HG03439 (cell line): ENCODE data around the gene MAD2L1BP.
"Not testable (repeated sequence)": the region's sequence is repeated elsewhere in the genome, so short reads cannot be mapped to it uniquely, and the experiment has no call there.

ENCODE experiments used
- ATAC-seq: cut with Tn5 transposase; IDR thresholded peaks from one replicate; pipeline ENCODE4 v1.9.1; 2021; ENCODE audit warnings: mild to moderate bottlenecking, moderate library complexity; ENCODE audit not compliant: unreplicated experiment

Gene MAD2L1BP, protein sequence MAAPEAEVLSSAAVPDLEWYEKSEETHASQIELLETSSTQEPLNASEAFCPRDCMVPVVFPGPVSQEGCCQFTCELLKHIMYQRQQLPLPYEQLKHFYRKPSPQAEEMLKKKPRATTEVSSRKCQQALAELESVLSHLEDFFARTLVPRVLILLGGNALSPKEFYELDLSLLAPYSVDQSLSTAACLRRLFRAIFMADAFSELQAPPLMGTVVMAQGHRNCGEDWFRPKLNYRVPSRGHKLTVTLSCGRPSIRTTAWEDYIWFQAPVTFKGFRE

DNA sequence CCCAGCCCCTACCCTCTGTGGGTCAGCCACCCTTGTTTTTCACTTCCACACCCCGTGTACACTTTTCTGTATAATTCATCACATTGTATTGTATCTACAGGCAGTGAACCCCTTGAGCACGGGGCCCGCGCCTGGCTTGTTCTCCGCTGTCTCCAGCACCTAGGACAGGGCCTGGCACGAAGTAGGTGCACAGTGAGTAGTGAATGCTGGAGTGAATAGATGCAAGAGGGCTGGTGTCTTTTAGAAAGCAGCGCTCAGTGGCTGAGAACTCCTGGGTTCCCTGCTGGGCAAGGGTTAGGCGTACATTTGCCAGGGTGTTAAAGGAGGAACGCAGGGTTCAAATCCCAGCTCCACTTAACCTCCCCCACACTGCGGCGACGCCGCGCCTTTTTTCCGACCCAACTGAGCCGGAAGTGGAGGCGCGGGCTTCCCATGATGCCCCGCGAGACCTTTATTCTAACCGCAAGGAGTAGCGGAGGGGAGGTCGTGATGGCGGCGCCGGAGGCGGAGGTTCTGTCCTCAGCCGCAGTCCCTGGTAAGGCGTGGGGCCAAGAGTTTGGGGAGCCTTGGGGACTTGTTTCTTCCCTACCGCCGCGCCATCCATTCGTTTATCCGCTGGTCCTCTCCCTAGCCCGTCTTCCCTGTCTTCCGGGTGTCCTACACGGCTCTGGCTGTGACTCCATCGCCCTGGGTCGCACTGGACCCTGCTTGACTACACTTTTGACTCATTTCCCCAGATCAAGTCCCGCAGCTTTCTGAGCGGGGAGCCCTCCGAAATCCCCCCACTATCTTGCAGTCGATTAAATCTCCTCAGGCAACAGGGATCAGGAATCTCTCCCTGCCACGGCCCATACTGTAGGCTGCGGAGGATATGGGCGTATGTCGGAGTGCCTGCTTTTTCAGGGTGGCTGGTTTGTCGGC lies at the start of gene MAD2L1BP:
Gene MAD2L1BP (plus strand): TSS at position 454 of the 921 bp plus-strand sequence. CDS start 36 bp downstream, at position 490.
- ATAC-seq: peak; percentile 76

DNA sequence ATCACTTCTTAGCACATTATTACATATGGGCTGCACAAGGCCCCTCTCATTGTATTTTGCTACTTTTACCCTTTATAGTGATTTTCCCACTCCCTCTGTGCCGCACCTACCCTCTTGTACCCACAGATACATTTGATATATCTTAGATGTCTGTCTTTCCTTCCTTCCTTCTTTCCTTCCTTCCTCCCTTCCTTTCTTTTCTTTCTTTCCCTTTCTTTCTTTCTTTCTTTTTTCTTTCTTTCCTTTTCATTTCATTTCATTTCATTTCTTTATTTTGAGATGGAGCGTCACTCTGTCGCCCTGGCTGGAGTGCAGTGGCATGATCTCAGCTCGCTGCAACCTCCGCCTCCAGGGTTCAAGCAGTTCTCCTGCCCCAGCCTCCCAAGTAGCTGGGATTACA lies 47.4 kb upstream of the MAD2L1BP start:
- ATAC-seq: no peak

DNA sequence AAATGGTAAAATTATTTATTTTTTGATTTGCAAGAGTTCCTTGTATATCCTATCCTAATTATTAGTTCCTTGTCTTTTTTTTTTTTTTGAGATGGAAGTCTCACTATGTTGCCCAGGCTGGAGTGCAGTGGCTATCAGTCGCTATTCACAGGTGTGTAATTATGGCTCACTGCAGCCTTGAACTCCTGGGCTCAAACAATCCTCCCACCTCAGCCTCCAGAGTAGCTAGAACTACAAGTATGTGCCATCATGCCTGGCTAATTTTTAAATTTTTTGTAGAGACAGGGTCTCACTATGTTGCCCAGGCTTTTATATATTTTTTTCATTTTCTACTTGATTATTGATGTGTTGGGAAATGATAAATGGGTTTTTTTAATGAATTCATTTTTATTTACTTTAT lies 46.1 kb upstream of the MAD2L1BP start:
- not testable (repeated sequence) for ATAC-seq

GRCh38 chr6:43593938-43594337 lies 41.7 kb upstream of the MAD2L1BP start:
- no peak for ATAC-seq

DNA sequence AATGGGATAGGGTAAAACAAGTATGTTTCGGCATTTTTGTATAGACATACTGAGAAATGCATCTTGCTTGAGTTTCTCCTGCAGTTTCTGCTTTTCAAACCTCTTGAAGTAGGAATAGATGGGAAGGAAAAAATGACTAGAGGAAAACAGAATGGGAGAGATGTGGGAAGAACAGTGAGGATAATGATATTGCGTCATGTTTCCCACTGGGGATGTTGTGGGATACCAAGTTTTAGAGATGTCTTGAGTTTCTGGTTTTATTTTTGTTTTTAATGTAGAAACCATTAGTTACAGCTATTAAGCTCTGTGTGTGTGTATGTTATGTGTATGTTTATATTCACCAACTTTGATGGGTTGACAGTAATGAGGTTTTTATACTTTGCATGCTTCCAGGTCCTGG lies 35.0 kb upstream of the MAD2L1BP start:
- ATAC-seq: no peak

- no peak for ATAC-seq
Observed at GRCh38 chr6:43604174-43604573, 31.5 kb upstream of the MAD2L1BP start.

DNA sequence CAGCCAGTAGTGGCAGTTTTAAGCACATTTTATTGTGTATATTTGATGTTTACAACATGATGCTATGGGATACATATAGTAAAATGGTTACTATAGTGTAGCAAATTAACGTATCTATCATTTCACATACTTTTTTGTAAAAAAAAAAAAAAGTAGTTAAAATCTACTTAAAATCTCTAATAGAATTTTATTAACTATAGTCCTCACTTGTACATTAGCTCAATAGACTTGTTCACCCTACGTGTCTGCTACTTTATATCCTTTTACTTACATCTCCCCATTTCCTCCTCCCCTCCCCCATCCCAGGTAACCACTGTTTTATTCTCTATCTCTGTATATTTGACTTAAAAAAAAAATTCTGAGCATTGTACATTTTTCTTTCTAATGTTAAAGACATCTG lies 29.6 kb upstream of the MAD2L1BP start:
- no peak for ATAC-seq

DNA sequence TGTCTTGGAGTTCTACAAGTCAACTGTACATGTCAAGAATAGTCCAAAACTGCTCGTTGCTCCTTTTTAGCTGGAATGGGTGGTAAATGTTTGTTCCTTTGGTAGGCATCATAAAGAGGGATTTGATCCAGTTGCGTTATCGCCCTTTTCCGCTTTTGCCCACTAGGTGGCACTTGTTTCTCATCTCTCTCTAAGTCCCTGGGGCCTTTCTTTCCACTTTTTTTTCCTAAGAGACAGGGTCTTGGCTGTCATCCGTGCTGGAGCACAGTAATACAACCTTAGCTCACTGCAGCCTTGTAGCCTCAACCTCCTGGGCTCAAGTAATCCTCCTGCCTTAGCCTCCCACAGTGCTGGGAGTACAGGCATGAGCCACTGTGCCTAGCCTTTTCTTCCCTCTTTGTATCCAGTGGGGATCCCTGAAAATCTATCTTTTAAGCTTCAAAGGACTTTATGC lies 27.3 kb upstream of the MAD2L1BP start:
- no peak for ATAC-seq

DNA sequence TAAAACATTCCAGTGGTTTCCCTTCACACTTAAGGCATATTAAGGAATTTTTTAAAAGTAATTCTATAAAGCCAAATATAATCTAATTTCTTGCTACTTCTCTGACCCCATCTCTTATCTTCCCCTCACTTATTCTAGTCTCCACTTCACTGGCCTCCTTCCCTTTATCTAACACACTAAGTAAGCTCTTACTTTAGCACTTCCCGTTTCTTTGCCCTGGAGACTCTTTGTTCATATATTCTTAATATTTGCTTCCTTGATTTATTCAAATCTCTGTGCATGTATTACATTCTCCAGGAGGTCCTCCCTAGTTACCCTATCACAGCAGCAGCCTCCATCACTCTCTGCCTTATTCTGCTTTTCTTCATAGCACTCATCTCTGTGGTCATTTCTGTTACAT lies 26.8 kb upstream of the MAD2L1BP start:
- ATAC-seq: no peak

GRCh38 chr6:43609402-43609801 lies 26.2 kb upstream of the MAD2L1BP start:
- ATAC-seq: no peak

GRCh38 chr6:43610431-43610830 lies 25.2 kb upstream of the MAD2L1BP start:
- ATAC-seq: no peak

- no peak for ATAC-seq
Observed at GRCh38 chr6:43613721-43614395, 21.8 kb upstream of the MAD2L1BP start.

GRCh38 chr6:43614396-43614730 lies 21.3 kb upstream of the MAD2L1BP start:
- ATAC-seq: no peak

GRCh38 chr6:43616725-43617472 lies 18.7 kb upstream of the MAD2L1BP start:
- ATAC-seq: no peak

DNA sequence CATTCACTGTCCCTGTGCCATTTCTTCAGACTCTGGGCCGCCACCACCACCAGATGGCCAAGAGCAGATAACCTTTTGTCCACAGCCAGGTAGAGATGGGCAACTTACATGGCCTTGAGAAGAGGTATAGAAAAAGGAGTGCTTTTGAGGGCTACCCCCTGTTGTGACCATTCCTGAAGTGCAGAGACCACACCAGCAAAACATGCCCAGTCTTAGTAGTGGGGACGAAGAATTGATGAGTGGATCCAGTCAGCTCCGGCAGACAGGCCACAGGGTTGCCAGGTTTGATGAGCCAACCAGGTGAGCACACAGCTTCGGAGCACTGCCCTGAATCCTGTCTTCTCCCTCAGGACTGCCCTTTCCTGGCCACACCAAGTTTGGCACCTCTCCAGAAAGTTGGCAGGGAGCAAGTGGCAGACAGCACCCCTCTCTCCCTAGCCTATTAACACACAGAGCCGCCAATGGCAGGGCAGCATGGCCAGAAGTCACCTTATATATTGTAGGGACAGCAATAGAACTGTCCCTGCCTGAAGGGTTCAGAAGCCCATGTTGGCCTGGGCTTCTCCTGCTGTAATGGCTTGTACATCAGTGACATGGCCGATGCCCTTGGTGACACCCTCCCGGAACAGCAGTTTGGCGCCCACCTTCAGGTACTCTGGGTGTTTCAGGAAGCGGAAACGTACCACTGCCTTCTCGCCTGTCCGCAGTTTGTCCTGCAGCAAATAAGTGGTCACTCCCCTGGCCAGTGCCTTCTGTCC lies 14.4 kb upstream of the MAD2L1BP start:
- ATAC-seq: no peak

DNA sequence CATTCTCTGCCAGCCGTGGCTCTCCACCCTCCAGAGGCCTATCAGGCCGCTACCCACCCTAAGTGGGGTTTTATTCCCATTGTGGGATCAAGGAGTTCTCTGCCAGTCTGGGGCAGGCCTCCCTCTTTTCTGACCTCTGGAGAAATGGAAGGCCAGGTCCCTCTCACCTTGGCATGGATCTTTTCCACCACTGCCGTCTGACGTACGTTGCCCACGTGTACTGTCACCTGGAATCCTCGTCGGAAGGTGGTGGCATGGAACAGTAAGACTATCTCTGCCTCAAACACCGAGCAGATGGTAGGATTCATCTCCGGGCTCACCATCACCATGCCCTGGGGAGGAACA lies 13.8 kb upstream of the MAD2L1BP start:
- no peak for ATAC-seq

- ATAC-seq: no peak
Observed at GRCh38 chr6:43622541-43622940, 13.1 kb upstream of the MAD2L1BP start.

DNA sequence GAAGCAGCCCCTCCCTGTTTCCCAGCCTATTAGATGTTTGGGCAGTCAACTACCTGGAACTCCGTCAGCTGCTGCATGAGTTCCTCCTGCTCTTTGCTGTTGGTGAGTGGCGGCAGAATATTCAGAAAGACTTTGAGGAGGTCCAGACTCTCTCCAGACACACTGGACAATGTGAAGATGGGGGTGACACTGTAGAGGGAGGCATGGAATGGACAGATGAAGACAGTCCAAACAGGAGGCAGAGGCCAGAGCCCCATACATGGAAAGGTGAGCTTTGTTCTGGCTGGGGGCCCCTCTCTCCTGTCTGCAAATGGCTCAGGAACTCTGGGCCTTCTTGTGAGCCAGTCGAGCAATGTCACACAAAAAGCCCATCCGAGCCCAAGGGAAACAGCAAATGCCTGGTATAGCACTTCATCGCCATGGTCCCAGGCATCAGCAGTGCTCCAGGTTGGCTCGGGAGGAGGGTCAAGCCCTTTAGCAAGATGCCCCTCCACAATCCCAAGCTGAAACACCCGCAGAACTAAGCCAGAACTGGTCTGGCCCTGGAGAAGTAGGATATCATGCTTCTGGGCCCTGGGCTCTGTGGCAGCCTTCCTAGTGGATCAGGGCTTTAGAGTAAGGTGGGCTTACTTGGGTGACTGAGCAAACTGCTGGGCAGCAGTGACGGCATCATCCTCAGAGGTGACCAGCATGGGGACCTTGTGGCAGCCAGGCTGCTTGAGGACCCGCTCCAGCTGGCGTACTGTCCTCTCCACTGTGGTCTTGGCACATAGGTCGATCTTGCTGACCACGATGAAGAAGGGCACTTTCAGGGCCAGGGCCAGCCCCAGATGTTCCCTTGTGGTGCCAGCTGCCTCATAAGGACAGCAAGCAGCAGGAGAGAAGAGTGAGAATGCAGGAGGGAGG lies 11.5 kb upstream of the MAD2L1BP start:
- no peak for ATAC-seq

GRCh38 chr6:43624786-43625288 lies 10.8 kb upstream of the MAD2L1BP start:
- ATAC-seq: no peak
